Neural progenitor cell (in vitro differentiated cells): ENCODE results near the gene CMPK2.

ENCODE experiments used
- CTCF ChIP-seq: fragments of 200-600 bp; sonication (generic); IDR thresholded peaks from 2 replicates; pipeline ENCODE4 v1.5.1; 2017; ENCODE audit warnings: antibody characterized with exemption, mild to moderate bottlenecking
- EZH2phosphoT487 ChIP-seq: fragments of 200-600 bp; sonication (generic); IDR thresholded peaks from 2 replicates; pipeline ENCODE4 v1.6.1; 2017; ENCODE audit warnings: antibody characterized with exemption

GRCh38 chr2:6881046-6881445 is 15.3 kb upstream of the CMPK2 start:
- TF ChIP-seq CTCF (no peak), EZH2phosphoT487 (no peak)
